HCT116 (cell line): Measurements from ENCODE around the gene PCNP. TPM values are rescaled to one million over a fixed set of nuclear protein-coding genes. Genes with fewer than 3 reads are reported as not detected.

ENCODE experiments used
- ATAC-seq: fragments of 200-7000 bp; cut with Tn5 transposase; 2 replicates; pipeline ENCODE4 v1.9.1; 2020; ENCODE audit warnings: mild to moderate bottlenecking, moderate library complexity
- BruUV-seq: library from RNA; stranded (reverse); fragments of 400-500 nt; replicated peaks from 2 replicates; lab custom pipeline; 2021; lab: Mats Ljungman, UMichigan
- CTCF ChIA-PET: fragments of 300-600 bp; sonication (Branson Sonifier 250); formaldehyde crosslinking; loops from one replicate; lab custom pipeline; 2021; ENCODE audit warnings: antibody characterized with exemption; lab: Charles Lee
- POLR2A ChIA-PET: fragments of 300-600, 350-600 bp; sonication (Branson Sonifier 250); formaldehyde crosslinking; loops from one replicate; lab custom pipeline; 2021; ENCODE audit warnings: antibody characterized with exemption; lab: Charles Lee
- RAD21 ChIA-PET, 2 experiments: fragments of 300-600 bp; sonication (Branson Sonifier 250); formaldehyde crosslinking; loops; one replicate each; lab custom pipeline; 2023; ENCODE audit warnings: low total read pairs in 2 of 2; ENCODE audit not compliant: uncharacterized antibody in 2 of 2, unreplicated experiment in 2 of 2, low non-redundant PET in 1 of 2; lab: Charles Lee
- DNase-seq: peaks from one replicate; pipeline ENCODE4 v3.0.0-alpha.2; 2010; ENCODE audit warnings: low read depth, low spot score
- H2AFZ ChIP-seq: fragments of 200-600 bp; shearing (Covaris generic), sonication (generic); 2 replicates; pipeline ENCODE4 v1.6.1; 2017; ENCODE audit warnings: low read depth, mixed run types, mixed read lengths, antibody characterized with exemption, low read length; ENCODE audit not compliant: poor library complexity, severe bottlenecking
- H3K27ac ChIP-seq: 2 replicates; pipeline ENCODE4 v1.5.1; 2012; ENCODE audit warnings: low read depth, low read length
- H3K27me3 ChIP-seq: fragments of 200-600 bp; sonication (generic); 2 replicates; pipeline ENCODE4 v1.6.1; 2016; ENCODE audit warnings: mixed run types, low read length, mixed read lengths; ENCODE audit not compliant: insufficient read depth
- H3K36me3 ChIP-seq, 2 experiments: fragments of 200-500 bp in 1 of 2; fragments of 200-600 bp in 1 of 2; sonication (Bioruptor generic) in 1 of 2; sonication (generic) in 1 of 2; 2 replicates each; pipeline versions ENCODE4 v1.5.1 to v1.6.1; 2014 to 2016; ENCODE audit warnings: low read length in 2 of 2, inconsistent platforms in 1 of 2, mixed read lengths in 1 of 2, mixed run types in 1 of 2; ENCODE audit not compliant: insufficient read depth in 2 of 2, control insufficient read depth in 1 of 2
- H3K4me1 ChIP-seq, 2 experiments: fragments of 200-600 bp in 1 of 2; sonication (generic) in 1 of 2; 2 replicates each; pipeline versions ENCODE4 v1.5.1 to v1.6.1; 2012 to 2017; ENCODE audit warnings: low read length in 2 of 2, inconsistent platforms in 1 of 2, mild to moderate bottlenecking in 1 of 2, mixed read lengths in 1 of 2, mixed run types in 1 of 2, moderate library complexity in 1 of 2; ENCODE audit not compliant: insufficient read depth in 2 of 2, control insufficient read depth in 1 of 2
- H3K4me2 ChIP-seq: fragments of 200-600 bp; sonication (generic); 2 replicates; pipeline ENCODE4 v1.6.1; 2017; ENCODE audit warnings: mixed run types, low read length, mixed read lengths
- H3K4me3 ChIP-seq, 2 experiments: fragments of 200-600 bp in 1 of 2; sonication (generic) in 1 of 2; replicated peaks in 1 of 2; 2 replicates each; pipeline ENCODE4 v1.5.1; 2011 to 2016; ENCODE audit warnings: low read length in 2 of 2, control low read depth in 1 of 2, low read depth in 1 of 2, mild to moderate bottlenecking in 1 of 2, mixed read lengths in 1 of 2, mixed run types in 1 of 2
- H3K79me2 ChIP-seq: fragments of 200-600 bp; sonication (generic); 2 replicates; pipeline ENCODE4 v1.6.1; 2017; ENCODE audit warnings: mild to moderate bottlenecking, mixed run types, low read length, moderate library complexity, mixed read lengths; ENCODE audit not compliant: insufficient read depth
- H3K9ac ChIP-seq: fragments of 200-600 bp; sonication (generic); 2 replicates; pipeline ENCODE4 v1.6.1; 2016; ENCODE audit warnings: low read length, mixed read lengths
- H3K9me2 ChIP-seq: fragments of 200-600 bp; sonication (generic), shearing (Covaris generic); 2 replicates; pipeline ENCODE4 v1.6.1; 2017; ENCODE audit warnings: mixed run types, mild to moderate bottlenecking, moderate library complexity; ENCODE audit not compliant: insufficient read depth
- H3K9me3 ChIP-seq, 2 experiments: fragments of 200-500 bp in 1 of 2; fragments of 200-600 bp in 1 of 2; sonication (Bioruptor generic) in 1 of 2; sonication (generic) in 1 of 2; 2 replicates each; pipeline ENCODE4 v1.6.1; 2014 to 2017; ENCODE audit warnings: low read length in 2 of 2, mixed read lengths in 2 of 2, inconsistent platforms in 1 of 2, low read depth in 1 of 2, mild to moderate bottlenecking in 1 of 2, mixed run types in 1 of 2, moderate library complexity in 1 of 2; ENCODE audit not compliant: control insufficient read depth in 1 of 2, insufficient read depth in 1 of 2
- H4K20me1 ChIP-seq: fragments of 200-600 bp; sonication (generic), shearing (Covaris generic); 2 replicates; pipeline ENCODE4 v1.6.1; 2017; ENCODE audit warnings: mixed run types, mild to moderate bottlenecking, moderate library complexity; ENCODE audit not compliant: insufficient read depth
- EGR1 ChIP-seq: IDR thresholded peaks from 2 replicates; pipeline ENCODE4 v1.6.1; 2012; ENCODE audit warnings: low read depth
- ELF1 ChIP-seq: IDR thresholded peaks from 2 replicates; pipeline ENCODE4 v1.6.1; 2012; ENCODE audit warnings: low read depth, borderline replicate concordance
- EZH2 ChIP-seq: fragments of 200-600 bp; sonication (generic); IDR thresholded peaks from 2 replicates; pipeline ENCODE4 v1.6.1; 2017; ENCODE audit warnings: antibody characterized with exemption, mixed run types
- JUND ChIP-seq: IDR thresholded peaks from 2 replicates; pipeline ENCODE4 v1.6.1; 2012
- POLR2A ChIP-seq: IDR thresholded peaks from 2 replicates; pipeline ENCODE4 v1.7.0; 2011; ENCODE audit warnings: borderline replicate concordance; ENCODE audit not compliant: insufficient read depth, insufficient read length; ENCODE audit errors: extremely low read depth
- RAD21 ChIP-seq: IDR thresholded peaks from 2 replicates; pipeline ENCODE4 v1.6.1; 2012; ENCODE audit warnings: low read depth, mild to moderate bottlenecking
- SP1 ChIP-seq: IDR thresholded peaks from 2 replicates; pipeline ENCODE4 v1.6.1; 2012; ENCODE audit warnings: low read depth
- YY1 ChIP-seq: IDR thresholded peaks from 2 replicates; pipeline ENCODE4 v1.6.1; 2011; ENCODE audit warnings: low read length, low read depth, moderate library complexity, mild to moderate bottlenecking; ENCODE audit not compliant: insufficient replicate concordance; ENCODE audit errors: extremely low read depth
- intact Hi-C: fragments of 100-400 bp; cut with micrococcal nuclease; formaldehyde crosslinking; loops from 2 replicates; pipeline ENCODE4 v1.10.0; 2022
- total RNA-seq: library from RNA; stranded (reverse); gene quantifications from one replicate; pipeline ENCODE4 v1.2.1, GENCODE V29; 2021; ENCODE audit not compliant: unreplicated experiment
- TF ChIP-seq, protein P1 (sequence below): IDR thresholded peaks from 2 replicates; pipeline ENCODE4 v1.6.1; 2012
- TF ChIP-seq, protein P2 (sequence below): IDR thresholded peaks from 2 replicates; pipeline ENCODE4 v1.6.1; 2012; ENCODE audit warnings: low read depth

PCNP gene
- total RNA-seq, 1 experiment from 2014 or later: 177 TPM

DNA sequence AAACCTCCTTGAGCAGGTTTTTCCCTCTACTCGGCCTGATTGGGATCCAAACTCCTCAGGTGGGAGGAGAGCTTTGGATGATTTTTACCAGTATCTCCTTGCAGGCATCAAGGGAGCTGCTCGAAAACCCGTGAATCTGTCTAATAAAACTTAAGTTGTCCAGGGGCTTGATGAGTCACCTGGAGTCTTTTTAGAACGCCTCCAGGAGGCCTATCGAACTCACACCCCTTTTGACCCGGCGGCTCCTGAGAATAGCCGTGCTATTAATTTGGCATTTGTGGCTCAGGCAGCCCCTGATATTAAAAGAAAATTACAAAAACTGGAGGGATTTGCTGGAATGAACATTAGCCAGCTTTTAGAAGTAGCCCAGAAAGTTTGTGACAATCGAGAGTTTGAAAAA lies 61.4 kb downstream of the PCNP start:
- RAD21 ChIA-PET: no interaction called here
- Histone ChIP-seq H2AFZ (no peak overlapping the region), H3K9me3 (no peaks in the 10 kb centered on the region), H3K9ac (no peak overlapping the region), H4K20me1 (no peaks in the 10 kb centered on the region), H3K79me2 (no peaks in the 10 kb centered on the region), H3K4me1 (0 out of 4 replicates have a peak, but pooled peaks cover 0 to 3% of the 10 kb centered on the region in 2 experiments), H3K4me3 (no peak overlapping the region), H3K27ac (no peak overlapping the region), H3K27me3 (no peaks in the 10 kb centered on the region), H3K9me2 (no peaks in the 10 kb centered on the region), H3K36me3 (no peaks in the 10 kb centered on the region), H3K4me2 (no peak overlapping the region)
- DNase-seq: no peak
- no peak for ATAC-seq
- POLR2A ChIA-PET: no interaction called here
- CTCF ChIA-PET: interaction anchor here (1.1 kb wide), 1 partner anchor 9 kb away, joined by 3 read pairs; no protein-coding TSS in a partner anchor
- TF ChIP-seq POLR2A (no peak), EGR1 (no peak), YY1 (no peak), EZH2 (no peak), ELF1 (no peak), RAD21 (no peak), JUND (no peak), SP1 (no peak)
- TF ChIP-seq, protein P1, sequence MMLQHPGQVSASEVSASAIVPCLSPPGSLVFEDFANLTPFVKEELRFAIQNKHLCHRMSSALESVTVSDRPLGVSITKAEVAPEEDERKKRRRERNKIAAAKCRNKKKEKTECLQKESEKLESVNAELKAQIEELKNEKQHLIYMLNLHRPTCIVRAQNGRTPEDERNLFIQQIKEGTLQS: no peak
- TF ChIP-seq, protein P2, sequence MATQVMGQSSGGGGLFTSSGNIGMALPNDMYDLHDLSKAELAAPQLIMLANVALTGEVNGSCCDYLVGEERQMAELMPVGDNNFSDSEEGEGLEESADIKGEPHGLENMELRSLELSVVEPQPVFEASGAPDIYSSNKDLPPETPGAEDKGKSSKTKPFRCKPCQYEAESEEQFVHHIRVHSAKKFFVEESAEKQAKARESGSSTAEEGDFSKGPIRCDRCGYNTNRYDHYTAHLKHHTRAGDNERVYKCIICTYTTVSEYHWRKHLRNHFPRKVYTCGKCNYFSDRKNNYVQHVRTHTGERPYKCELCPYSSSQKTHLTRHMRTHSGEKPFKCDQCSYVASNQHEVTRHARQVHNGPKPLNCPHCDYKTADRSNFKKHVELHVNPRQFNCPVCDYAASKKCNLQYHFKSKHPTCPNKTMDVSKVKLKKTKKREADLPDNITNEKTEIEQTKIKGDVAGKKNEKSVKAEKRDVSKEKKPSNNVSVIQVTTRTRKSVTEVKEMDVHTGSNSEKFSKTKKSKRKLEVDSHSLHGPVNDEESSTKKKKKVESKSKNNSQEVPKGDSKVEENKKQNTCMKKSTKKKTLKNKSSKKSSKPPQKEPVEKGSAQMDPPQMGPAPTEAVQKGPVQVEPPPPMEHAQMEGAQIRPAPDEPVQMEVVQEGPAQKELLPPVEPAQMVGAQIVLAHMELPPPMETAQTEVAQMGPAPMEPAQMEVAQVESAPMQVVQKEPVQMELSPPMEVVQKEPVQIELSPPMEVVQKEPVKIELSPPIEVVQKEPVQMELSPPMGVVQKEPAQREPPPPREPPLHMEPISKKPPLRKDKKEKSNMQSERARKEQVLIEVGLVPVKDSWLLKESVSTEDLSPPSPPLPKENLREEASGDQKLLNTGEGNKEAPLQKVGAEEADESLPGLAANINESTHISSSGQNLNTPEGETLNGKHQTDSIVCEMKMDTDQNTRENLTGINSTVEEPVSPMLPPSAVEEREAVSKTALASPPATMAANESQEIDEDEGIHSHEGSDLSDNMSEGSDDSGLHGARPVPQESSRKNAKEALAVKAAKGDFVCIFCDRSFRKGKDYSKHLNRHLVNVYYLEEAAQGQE: no peak
- intact Hi-C loops: loop anchor here (10.0 kb wide), 1 partner anchor 431 kb away; no protein-coding TSS in a partner anchor
- BruUV-seq: no TSS peak
